Measurements from ENCODE around the gene MEF2D. TPM values are rescaled to one million over a fixed set of nuclear protein-coding genes. Genes with fewer than 3 reads are reported as not detected.
A peak's percentile ranks its signal among the peaks of the same experiment; 100 is the strongest.

The MEF2D gene
- total RNA-seq, 4 donors from 2014 or later = 26.4 to 80.6 (median 32.0) TPM

DNA sequence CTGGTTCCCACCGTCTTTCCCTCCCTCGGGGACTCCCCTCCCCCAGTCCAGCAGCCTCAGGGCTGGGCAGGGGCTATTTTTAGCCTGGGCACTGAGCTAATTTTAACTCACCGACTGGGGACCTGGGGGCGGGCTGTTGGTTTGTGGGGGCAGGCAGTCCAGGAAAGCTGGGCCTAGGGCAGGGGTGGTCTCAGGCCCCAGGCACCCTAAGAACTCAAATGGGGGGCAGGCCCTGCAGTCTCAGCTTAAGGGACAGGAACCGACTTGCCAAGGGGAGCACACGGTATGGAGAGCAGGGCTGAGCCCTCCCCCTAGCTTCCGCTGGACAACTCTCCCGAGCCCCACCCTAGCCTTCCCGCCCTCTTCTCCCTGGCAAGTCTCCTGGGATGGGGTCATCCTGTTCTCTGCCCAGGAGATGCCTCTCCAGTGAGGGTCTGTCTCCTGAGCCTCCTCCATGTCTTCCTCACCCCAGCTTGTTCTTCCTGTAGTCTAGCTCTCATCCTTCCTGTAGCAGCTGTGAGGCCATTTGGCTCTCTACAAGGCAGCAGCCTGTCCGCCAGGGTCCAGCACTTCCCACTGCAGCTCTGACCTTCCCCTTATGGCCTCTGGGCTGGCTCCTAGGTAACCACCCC lies 10.1 kb downstream of the MEF2D start:
- peak overlapping the region; percentile 77 to 97 (median 93) for H3K27ac ChIP-seq
- no peaks in the 10 kb centered on the region for H3K36me3 ChIP-seq
- no peak for TF ChIP-seq POLR2A (IDR thresholded peaks at IDR 0.05)
- TF ChIP-seq, protein P1, sequence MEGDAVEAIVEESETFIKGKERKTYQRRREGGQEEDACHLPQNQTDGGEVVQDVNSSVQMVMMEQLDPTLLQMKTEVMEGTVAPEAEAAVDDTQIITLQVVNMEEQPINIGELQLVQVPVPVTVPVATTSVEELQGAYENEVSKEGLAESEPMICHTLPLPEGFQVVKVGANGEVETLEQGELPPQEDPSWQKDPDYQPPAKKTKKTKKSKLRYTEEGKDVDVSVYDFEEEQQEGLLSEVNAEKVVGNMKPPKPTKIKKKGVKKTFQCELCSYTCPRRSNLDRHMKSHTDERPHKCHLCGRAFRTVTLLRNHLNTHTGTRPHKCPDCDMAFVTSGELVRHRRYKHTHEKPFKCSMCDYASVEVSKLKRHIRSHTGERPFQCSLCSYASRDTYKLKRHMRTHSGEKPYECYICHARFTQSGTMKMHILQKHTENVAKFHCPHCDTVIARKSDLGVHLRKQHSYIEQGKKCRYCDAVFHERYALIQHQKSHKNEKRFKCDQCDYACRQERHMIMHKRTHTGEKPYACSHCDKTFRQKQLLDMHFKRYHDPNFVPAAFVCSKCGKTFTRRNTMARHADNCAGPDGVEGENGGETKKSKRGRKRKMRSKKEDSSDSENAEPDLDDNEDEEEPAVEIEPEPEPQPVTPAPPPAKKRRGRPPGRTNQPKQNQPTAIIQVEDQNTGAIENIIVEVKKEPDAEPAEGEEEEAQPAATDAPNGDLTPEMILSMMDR (IDR thresholded peaks at IDR 0.05) = peak in 5 of 6 experiments; percentile 31 to 48 (median 40)
- intact Hi-C loops (cut with DNase I) = no loop called here
- WGBS, 2 donors = 13 to 18% methylated on average over 9 of the region's 10 CpGs
- DNase-seq = peak; percentile 83 to 85
- H3K9me3 ChIP-seq = no peaks in the 10 kb centered on the region
- no peak overlapping the region for H3K4me3 ChIP-seq (replicated peaks in 1 of 3)
- peaks cover 79 to 95% of the 10 kb centered on the region in 2 donors for H3K4me1 ChIP-seq
- H3K27me3 ChIP-seq = no peaks in the 10 kb centered on the region

DNA sequence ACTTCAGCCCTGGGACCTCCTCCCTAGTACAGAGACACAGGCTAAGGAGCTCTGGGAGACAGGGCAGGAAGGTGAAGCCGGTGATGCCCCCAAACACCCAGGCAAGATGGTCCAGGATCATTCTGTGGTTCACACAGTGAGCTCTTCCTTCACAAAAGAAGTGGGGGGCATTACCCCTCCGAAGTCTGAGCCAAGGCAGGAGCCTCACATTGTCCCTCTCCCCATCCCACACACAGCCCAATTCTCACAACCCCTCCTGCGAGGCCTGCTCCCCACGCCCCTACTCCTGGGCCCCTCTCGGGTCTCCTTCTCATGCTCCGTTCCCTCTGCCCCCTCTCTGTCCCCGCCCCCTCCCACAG lies 10.7 kb downstream of the MEF2D start:
- Histone ChIP-seq H3K36me3 (no peaks in the 10 kb centered on the region), H3K4me1 (peaks cover 80 to 95% of the 10 kb centered on the region in 2 donors), H3K27me3 (no peaks in the 10 kb centered on the region), H3K4me3 (replicated peaks in 1 of 3) (no peak overlapping the region), H3K27ac (peak overlapping the region; percentile 77 to 97 (median 93)), H3K9me3 (no peaks in the 10 kb centered on the region)
- intact Hi-C loops (cut with DNase I) = no loop called here
- no peak for DNase-seq
- TF ChIP-seq POLR2A (IDR thresholded peaks at IDR 0.05) = no peak
- TF ChIP-seq, protein P1 (IDR thresholded peaks at IDR 0.05) = no peak
- WGBS, 2 donors = 31 to 37% methylated on average over 7 of the region's 7 CpGs

DNA sequence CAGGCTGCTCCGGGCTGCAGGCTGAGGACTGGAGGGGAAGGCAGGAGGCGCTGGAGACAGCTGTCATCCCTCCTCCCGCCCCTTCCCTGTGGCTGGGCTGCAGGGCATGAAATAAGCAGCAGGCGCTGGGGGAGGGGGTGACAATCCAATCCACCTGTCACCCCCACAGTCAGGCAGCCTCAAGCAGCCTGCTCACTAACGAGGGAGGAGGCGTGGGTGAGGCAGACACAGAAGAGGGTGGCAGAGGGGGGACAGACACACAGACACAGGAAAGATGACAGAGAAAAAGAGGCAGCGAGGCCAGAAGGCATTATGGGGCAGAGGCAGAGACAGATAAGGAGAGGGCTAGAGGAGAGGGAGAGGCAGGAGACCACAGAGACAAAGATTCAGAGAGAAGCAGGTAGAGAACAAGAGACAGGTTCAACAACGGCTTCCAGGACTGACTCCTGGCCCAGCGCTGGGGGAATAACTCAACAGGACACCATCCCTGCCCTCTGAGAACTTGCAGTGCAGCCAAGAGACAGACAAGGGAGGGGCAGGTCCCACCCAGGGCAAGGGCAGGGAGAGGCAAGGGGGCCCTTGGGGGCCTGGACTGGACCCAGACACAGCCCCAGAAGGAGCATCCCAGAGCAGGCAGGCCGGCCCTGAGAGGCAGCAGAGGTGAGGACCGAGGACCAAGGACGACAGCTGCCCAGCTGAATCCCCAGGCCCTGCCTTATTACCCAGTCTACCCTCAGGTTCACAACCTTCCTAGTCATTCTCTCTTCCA lies 11.2 kb downstream of the MEF2D start:
- Histone ChIP-seq H3K36me3 (no peaks in the 10 kb centered on the region), H3K4me3 (replicated peaks in 1 of 3) (no peak overlapping the region), H3K27me3 (no peaks in the 10 kb centered on the region), H3K9me3 (no peaks in the 10 kb centered on the region), H3K4me1 (peaks cover 81 to 95% of the 10 kb centered on the region in 2 donors), H3K27ac (peak overlapping the region; percentile 77 to 97 (median 93))
- WGBS, 2 donors = 27 to 38% methylated on average over 10 to 12 of the region's 12 CpGs
- TF ChIP-seq, protein P1 (IDR thresholded peaks at IDR 0.05) = peak in 2 of 6 experiments; percentile 3 to 9
- TF ChIP-seq POLR2A (IDR thresholded peaks at IDR 0.05) = peak in 1 of 2 donors; percentile 18
- DNase-seq = peak; percentile 65 to 68
- intact Hi-C loops (cut with DNase I) = no loop called here

DNA sequence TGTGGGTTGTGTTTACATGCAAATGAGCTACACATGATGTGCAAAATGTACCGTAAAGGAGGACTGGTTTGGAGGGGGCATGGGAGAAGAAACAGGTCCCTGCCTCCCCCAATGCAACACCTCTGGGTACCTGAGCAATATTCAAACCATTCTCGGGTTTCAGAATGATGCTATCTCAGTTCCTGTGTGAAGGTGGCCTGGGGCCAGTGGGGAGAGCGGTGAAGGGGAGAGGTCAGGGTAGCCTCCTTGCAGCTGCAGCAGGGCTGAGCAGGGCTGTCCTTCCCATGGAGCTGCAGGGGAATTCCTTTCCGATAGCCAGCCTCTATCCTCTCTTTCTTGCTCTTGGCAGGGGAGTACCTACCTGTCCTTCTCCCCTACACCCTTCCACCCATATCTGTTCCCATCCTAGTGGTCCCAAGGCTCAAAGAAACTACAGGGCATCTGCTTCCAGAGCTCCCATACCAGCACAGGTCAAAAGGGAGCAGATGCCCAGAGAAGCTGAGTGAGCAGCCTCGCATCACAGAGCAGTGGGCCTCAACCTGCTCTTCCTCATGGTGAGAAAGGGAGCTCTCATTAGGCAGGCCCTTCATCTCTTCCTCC lies 11.9 kb downstream of the MEF2D start:
- Histone ChIP-seq H3K36me3 (no peaks in the 10 kb centered on the region), H3K4me3 (replicated peaks in 1 of 3) (no peak overlapping the region), H3K9me3 (no peaks in the 10 kb centered on the region), H3K27me3 (no peaks in the 10 kb centered on the region), H3K27ac (peak overlapping the region; percentile 77 to 97 (median 93)), H3K4me1 (peaks cover 83 to 95% of the 10 kb centered on the region in 2 donors)
- DNase-seq = no peak
- 68 to 70% methylated on average over 4 to 5 of the region's 5 CpGs for WGBS, 2 donors
- TF ChIP-seq, protein P1 (IDR thresholded peaks at IDR 0.05) = no peak
- no peak for TF ChIP-seq POLR2A (IDR thresholded peaks at IDR 0.05)
- intact Hi-C loops (cut with DNase I) = no loop called here
